IMR-90 (cell line): ENCODE results near the gene GOLT1A. TPM values are rescaled to one million over a fixed set of nuclear protein-coding genes. Genes with fewer than 3 reads are reported as not detected.
A peak's percentile ranks its signal among the peaks of the same experiment; 100 is the strongest.

Experiments used
- ATAC-seq: fragments of 200-7000 bp; cut with Tn5 transposase; 2 replicates; pipeline ENCODE4 v1.9.1; 2020; ENCODE audit warnings: low read depth, mild to moderate bottlenecking, moderate library complexity
- BruUV-seq: library from RNA; stranded (reverse); fragments of 400-500 nt; replicated peaks from 2 replicates; lab custom pipeline; 2021; lab: Mats Ljungman, UMichigan
- CTCF ChIA-PET: fragments of 300-600 bp; formaldehyde crosslinking; extraction: SDS; loops from one replicate; lab custom pipeline; 2021; ENCODE audit warnings: antibody characterized with exemption; lab: Yijun Ruan, JAX
- POLR2A ChIA-PET: fragments of 300-600 bp; sonication (Branson Sonifier 250); formaldehyde crosslinking; loops from one replicate; lab custom pipeline; 2022; ENCODE audit warnings: antibody characterized with exemption; ENCODE audit not compliant: unreplicated experiment; lab: Charles Lee
- DNase-seq: peaks from one replicate; pipeline ENCODE4 v3.0.0; 2013
- H2AFZ ChIP-seq: replicated peaks from 2 replicates; pipeline ENCODE3; 2013; ENCODE audit warnings: low read length, mild to moderate bottlenecking; ENCODE audit not compliant: poor library complexity
- H2AK5ac ChIP-seq: 2 replicates; pipeline ENCODE4 v1.6.1; 2013; ENCODE audit warnings: low read depth, low read length, inconsistent platforms
- H2AK9ac ChIP-seq: replicated peaks from 2 replicates; pipeline ENCODE3; 2013; ENCODE audit warnings: mild to moderate bottlenecking, low read depth, low read length, moderate library complexity; ENCODE audit not compliant: poor library complexity
- H2BK120ac ChIP-seq: 2 replicates; pipeline ENCODE4 v1.6.1; 2013; ENCODE audit warnings: low read depth, low read length, inconsistent platforms
- H2BK15ac ChIP-seq: 3 replicates; pipeline ENCODE4 v1.6.1; 2013; ENCODE audit warnings: low read depth, low read length, inconsistent platforms
- H2BK20ac ChIP-seq: 2 replicates; pipeline ENCODE4 v1.6.1; 2013; ENCODE audit warnings: low read depth, mild to moderate bottlenecking, inconsistent platforms, low read length, moderate library complexity
- H2BK5ac ChIP-seq: 2 replicates; pipeline ENCODE4 v1.6.1; 2013; ENCODE audit warnings: mild to moderate bottlenecking, low read depth, low read length, inconsistent platforms; ENCODE audit not compliant: poor library complexity, severe bottlenecking
- H3K14ac ChIP-seq: replicated peaks from 2 replicates; pipeline ENCODE4 v1.6.1; 2013; ENCODE audit warnings: low read depth, low read length, inconsistent platforms
- H3K18ac ChIP-seq: 2 replicates; pipeline ENCODE4 v1.6.1; 2013; ENCODE audit warnings: low read depth, low read length, control low read depth
- H3K23ac ChIP-seq: 2 replicates; pipeline ENCODE4 v1.6.1; 2013; ENCODE audit warnings: low read depth, low read length, inconsistent platforms
- H3K27ac ChIP-seq: 2 replicates; pipeline ENCODE4 v1.5.1; 2013; ENCODE audit warnings: mild to moderate bottlenecking, control low read depth, low read length; ENCODE audit not compliant: insufficient read depth
- H3K27me3 ChIP-seq: 2 replicates; pipeline ENCODE4 v1.6.1; 2013; ENCODE audit warnings: low read length; ENCODE audit not compliant: control insufficient read depth, insufficient read depth
- H3K36me3 ChIP-seq: 2 replicates; pipeline ENCODE4 v1.6.1; 2013; ENCODE audit warnings: low read length, mixed read lengths; ENCODE audit not compliant: control insufficient read depth, insufficient read depth
- H3K4ac ChIP-seq: 2 replicates; pipeline ENCODE4 v1.6.1; 2013; ENCODE audit warnings: low read depth, low read length, inconsistent platforms
- H3K4me1 ChIP-seq: 2 replicates; pipeline ENCODE4 v1.6.1; 2013; ENCODE audit warnings: low read length, mixed read lengths; ENCODE audit not compliant: control insufficient read depth, insufficient read depth
- H3K4me2 ChIP-seq: 2 replicates; pipeline ENCODE4 v1.6.1; 2013; ENCODE audit warnings: low read depth, mild to moderate bottlenecking, control low read depth, low read length, moderate library complexity
- H3K4me3 ChIP-seq: 2 replicates; pipeline ENCODE4 v1.5.1; 2013; ENCODE audit warnings: low read depth, mild to moderate bottlenecking, control low read depth, low read length, moderate library complexity; ENCODE audit not compliant: insufficient read depth
- H3K56ac ChIP-seq: 2 replicates; pipeline ENCODE4 v1.6.1; 2013; ENCODE audit warnings: low read length, inconsistent platforms; ENCODE audit not compliant: insufficient read depth; ENCODE audit errors: extremely low read depth
- H3K79me1 ChIP-seq, 2 experiments: 2 replicates each; pipeline ENCODE4 v1.6.1; 2013; ENCODE audit warnings: low read length in 2 of 2, inconsistent platforms in 1 of 2, low read depth in 1 of 2
- H3K9ac ChIP-seq: 2 replicates; pipeline ENCODE4 v1.6.1; 2013; ENCODE audit warnings: low read depth, low read length, control low read depth
- H3K9me1 ChIP-seq: 2 replicates; pipeline ENCODE4 v1.6.1; 2013; ENCODE audit warnings: low read length, inconsistent platforms; ENCODE audit not compliant: insufficient read depth
- H3K9me3 ChIP-seq: 2 replicates; pipeline ENCODE4 v1.6.1; 2013; ENCODE audit warnings: low read length; ENCODE audit not compliant: control insufficient read depth, insufficient read depth
- H4K20me1 ChIP-seq: 2 replicates; pipeline ENCODE4 v1.6.1; 2013; ENCODE audit warnings: low read length, inconsistent platforms; ENCODE audit not compliant: insufficient read depth
- H4K5ac ChIP-seq: 2 replicates; pipeline ENCODE4 v1.6.1; 2013; ENCODE audit warnings: mild to moderate bottlenecking, low read depth, low read length, control low read depth
- H4K8ac ChIP-seq, 2 experiments: 2 replicates each; pipeline ENCODE4 v1.6.1; 2013; ENCODE audit warnings: low read depth in 2 of 2, low read length in 2 of 2, control low read depth in 1 of 2, inconsistent platforms in 1 of 2
- H4K91ac ChIP-seq: 2 replicates; pipeline ENCODE4 v1.6.1; 2013; ENCODE audit warnings: low read depth, low read length, inconsistent platforms; ENCODE audit not compliant: insufficient read depth
- CHD1 ChIP-seq: IDR thresholded peaks from 2 replicates; pipeline ENCODE4 v1.6.1; 2012; ENCODE audit warnings: low read depth, low read length, improper control_type of control experiment
- CTCF ChIP-seq: conservative IDR thresholded peaks from 2 replicates; pipeline ENCODE4 v1.5.1; 2012; ENCODE audit warnings: mild to moderate bottlenecking, low read depth, low read length, improper control_type of control experiment
- ELK1 ChIP-seq: fragments of 150-350 bp; IDR thresholded peaks from 2 replicates; pipeline ENCODE4 v1.6.1; 2016; ENCODE audit warnings: low read depth, mild to moderate bottlenecking, low read length, moderate library complexity, borderline replicate concordance
- FOS ChIP-seq: fragments of 150-350 bp; IDR thresholded peaks from 2 replicates; pipeline ENCODE4 v1.6.1; 2016; ENCODE audit warnings: low read depth, low read length
- MAFK ChIP-seq: IDR thresholded peaks from 2 replicates; pipeline ENCODE4 v1.6.1; 2012; ENCODE audit warnings: low read depth, low read length, improper control_type of control experiment
- MAZ ChIP-seq: IDR thresholded peaks from 2 replicates; pipeline ENCODE4 v1.6.1; 2012; ENCODE audit warnings: low read depth, mild to moderate bottlenecking, low read length, improper control_type of control experiment, moderate library complexity, borderline replicate concordance
- MXI1 ChIP-seq: IDR thresholded peaks from 2 replicates; pipeline ENCODE4 v1.6.1; 2012; ENCODE audit warnings: low read depth, mild to moderate bottlenecking, low read length, moderate library complexity, borderline replicate concordance
- NFE2L2 ChIP-seq: fragments of 150-350 bp; IDR thresholded peaks from 2 replicates; pipeline ENCODE4 v1.6.1; 2016; ENCODE audit warnings: low read depth, mild to moderate bottlenecking, low read length
- POLR2A ChIP-seq: IDR thresholded peaks from 2 replicates; pipeline ENCODE4 v1.6.1; 2012; ENCODE audit warnings: mild to moderate bottlenecking, low read depth, low read length
- RAD21 ChIP-seq: IDR thresholded peaks from 2 replicates; pipeline ENCODE4 v1.6.1; 2012; ENCODE audit warnings: low read length, improper control_type of control experiment
- RCOR1 ChIP-seq: IDR thresholded peaks from 2 replicates; pipeline ENCODE4 v1.6.1; 2012; ENCODE audit warnings: mild to moderate bottlenecking, low read length, improper control_type of control experiment; ENCODE audit not compliant: insufficient replicate concordance
- RFX5 ChIP-seq: IDR thresholded peaks from 2 replicates; pipeline ENCODE4 v1.8.0; 2012; ENCODE audit warnings: low read depth, mild to moderate bottlenecking, low read length, moderate library complexity
- SMC3 ChIP-seq: fragments of 150-350 bp; IDR thresholded peaks from 2 replicates; pipeline ENCODE4 v1.6.1; 2016; ENCODE audit warnings: low read depth, mild to moderate bottlenecking, antibody characterized with exemption, low read length, moderate library complexity
- WGBS, 2 experiments: methylation state at CpG; one replicate each; pipeline versions ENCODE4 v1.1.5 to v1.1.7; 2013; ENCODE audit warnings: missing lambda C conversion rate in 2 of 2; ENCODE audit not compliant: insufficient read length in 1 of 2; ENCODE audit errors: extremely low coverage in 2 of 2; 5-methylcytosine and 5-hydroxymethylcytosine counted together
- dilution Hi-C: fragments of 300-500 bp; cut with HindIII; formaldehyde crosslinking; loops from one replicate; pipeline ENCODE4 v1.14.3; 2018; ENCODE audit warnings: low sequenced_read_pairs; ENCODE audit not compliant: unreplicated experiment
- in situ Hi-C: fragments of 300-500 bp; cut with MboI; formaldehyde crosslinking; loops from 3 replicates; pipeline ENCODE4 v1.14.3; 2019; ENCODE audit warnings: low sequenced_read_pairs, inconsistent platforms, mixed read lengths
- intact Hi-C: fragments of 100-400 bp; cut with micrococcal nuclease; formaldehyde crosslinking; loops from 2 replicates; pipeline ENCODE4 v1.10.0; 2022
- polyA plus RNA-seq, 3 experiments: library from polyadenylated mRNA; depleted of rRNA; stranded (reverse); fragments of >200 nt; gene quantifications; 2 replicates each; pipeline ENCODE4 v1.2.3, GENCODE V29; 2012; ENCODE audit warnings: low replicate concordance in 1 of 3
- total RNA-seq: library from RNA; depleted of rRNA; stranded (reverse); fragments of >200 nt; gene quantifications from 2 replicates; pipeline ENCODE4 v1.2.3, GENCODE V29; 2012
- TF ChIP-seq, protein P1 (sequence below): fragments of 150-350 bp; IDR thresholded peaks from 2 replicates; pipeline ENCODE4 v1.6.1; 2017; ENCODE audit warnings: mild to moderate bottlenecking, antibody characterized with exemption, low read length, low read depth

The GOLT1A gene
- total and polyA plus RNA-seq, 2 of the 4 experiments (the other 2 are of a cell fraction), result 0.32 TPM; not detected in 1

DNA sequence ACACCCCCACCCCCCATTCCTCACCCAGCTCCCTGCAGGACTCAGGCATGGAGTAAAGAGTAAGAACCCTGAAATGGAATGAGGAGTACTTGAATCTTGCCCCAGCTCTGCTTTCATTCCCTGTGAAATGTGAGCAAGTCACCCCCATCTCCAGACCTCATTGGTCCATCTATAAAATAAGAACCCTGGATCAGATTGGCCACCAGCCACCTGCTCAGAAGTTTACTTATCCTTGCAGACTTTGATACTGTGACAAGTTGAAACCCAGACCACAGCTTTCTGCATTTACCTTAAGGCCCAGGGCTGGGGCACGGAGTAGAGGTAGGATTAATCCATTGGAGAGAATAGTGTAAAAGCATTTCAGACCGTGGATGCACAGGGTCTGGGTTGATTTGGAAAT is 19.7 kb downstream of the GOLT1A start:
- dilution Hi-C loops (no loop called here), intact Hi-C loops (no loop called here), in situ Hi-C loops (no loop called here)
- Histone ChIP-seq H2AK5ac (peak overlapping the region; percentile 66; the same call in 1 of the 2 replicates), H3K9ac (no peak overlapping the region), H3K23ac (no peak overlapping the region), H3K79me1 (peaks cover 6 to 25% of the 10 kb centered on the region in 2 experiments; a peak in 3 of 4 replicates), H2BK15ac (peak overlapping the region; percentile 100; the same call in 1 of the 3 replicates), H2AFZ (no peak overlapping the region), H4K20me1 (no peaks in the 10 kb centered on the region), H3K27me3 (no peaks in the 10 kb centered on the region; the same call in 1 of the 2 replicates), H2BK120ac (peak overlapping the region; percentile 100; the same call in 1 of the 2 replicates), H4K5ac (peak overlapping the region; percentile 31; the same call in 1 of the 2 replicates), H3K4ac (peak overlapping the region; percentile 100; the same call in 1 of the 2 replicates), H3K4me1 (peaks cover 38% of the 10 kb centered on the region), H4K91ac (peak overlapping the region; percentile 99; the same call in 1 of the 2 replicates), H4K8ac (no peak overlapping the region; a peak in 1 of 4 replicates), H3K9me1 (peaks cover 30% of the 10 kb centered on the region), H2AK9ac (no peak overlapping the region), H3K18ac (no peak overlapping the region; the same call in 1 of the 2 replicates), H3K27ac (no peak overlapping the region), H3K9me3 (no peaks in the 10 kb centered on the region), H3K14ac (peak overlapping the region; percentile 48; the same call in 1 of the 2 replicates), H3K56ac (no peak overlapping the region), H2BK20ac (peak overlapping the region; percentile 100; the same call in 1 of the 2 replicates), H3K4me2 (no peak overlapping the region), H2BK5ac (no peak overlapping the region), H3K4me3 (no peak overlapping the region), H3K36me3 (no peaks in the 10 kb centered on the region)
- TF ChIP-seq FOS (no peak), CHD1 (no peak), RFX5 (no peak), POLR2A (no peak), RCOR1 (no peak), CTCF (no peak), NFE2L2 (no peak), MXI1 (no peak), RAD21 (no peak), MAFK (no peak), SMC3 (no peak), ELK1 (no peak), MAZ (no peak)
- TF ChIP-seq, protein P1, sequence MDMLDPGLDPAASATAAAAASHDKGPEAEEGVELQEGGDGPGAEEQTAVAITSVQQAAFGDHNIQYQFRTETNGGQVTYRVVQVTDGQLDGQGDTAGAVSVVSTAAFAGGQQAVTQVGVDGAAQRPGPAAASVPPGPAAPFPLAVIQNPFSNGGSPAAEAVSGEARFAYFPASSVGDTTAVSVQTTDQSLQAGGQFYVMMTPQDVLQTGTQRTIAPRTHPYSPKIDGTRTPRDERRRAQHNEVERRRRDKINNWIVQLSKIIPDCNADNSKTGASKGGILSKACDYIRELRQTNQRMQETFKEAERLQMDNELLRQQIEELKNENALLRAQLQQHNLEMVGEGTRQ, result no peak
- ATAC-seq, result no peak
- no peak for DNase-seq
- WGBS, 2 experiments, result no CpG with 5 or more reads among the region's 2 CpGs
- no TSS peak for BruUV-seq
- ChIA-PET POLR2A (no interaction called here), CTCF (no interaction called here)
